Superior temporal gyrus (tissue), 1 donor: Measurements from ENCODE around the gene ST6GALNAC1.
A peak's percentile ranks its signal among the peaks of the same experiment; 100 is the strongest.
"Not testable (repeated sequence)": the region's sequence is repeated elsewhere in the genome, so short reads cannot be mapped to it uniquely, and the experiment has no call there.

Source experiments
- DNase-seq: peaks from one replicate; pipeline ENCODE4 v3.0.0-alpha.2; 2016; ENCODE audit errors: extremely low spot score

The ST6GALNAC1 gene

GRCh38 chr17:76642994-76643393 lies 563 bp downstream of the ST6GALNAC1 start:
- DNase-seq: no peak

GRCh38 chr17:76642032-76642561 lies 1.5 kb downstream of the ST6GALNAC1 start:
- DNase-seq: no peak

GRCh38 chr17:76641501-76641900 lies 2.1 kb downstream of the ST6GALNAC1 start:
- DNase-seq: no peak

GRCh38 chr17:76640550-76641380 lies 2.8 kb downstream of the ST6GALNAC1 start:
- no peak for DNase-seq

- no peak for DNase-seq
These were observed 5.3 kb downstream of the ST6GALNAC1 start for GRCh38 chr17:76638263-76638662.

GRCh38 chr17:76636486-76637206 lies 6.9 kb downstream of the ST6GALNAC1 start:
- DNase-seq: not testable (repeated sequence)

- no peak for DNase-seq
These were observed 7.7 kb downstream of the ST6GALNAC1 start for GRCh38 chr17:76635659-76636360.

- DNase-seq: no peak
These were observed 8.5 kb downstream of the ST6GALNAC1 start for GRCh38 chr17:76635039-76635438.

- DNase-seq: no peak
These were observed 9.8 kb downstream of the ST6GALNAC1 start for GRCh38 chr17:76633628-76634328.

- DNase-seq: no peak
These were observed 11.6 kb downstream of the ST6GALNAC1 start for GRCh38 chr17:76631821-76632565.

- no peak for DNase-seq
These were observed 13.4 kb downstream of the ST6GALNAC1 start for GRCh38 chr17:76630151-76630550.

- DNase-seq: no peak
These were observed 16.0 kb downstream of the ST6GALNAC1 start for GRCh38 chr17:76627510-76627909.

GRCh38 chr17:76626442-76626841 lies 17.1 kb downstream of the ST6GALNAC1 start:
- no peak for DNase-seq

GRCh38 chr17:76625496-76625895 lies 18.1 kb downstream of the ST6GALNAC1 start:
- no peak for DNase-seq

GRCh38 chr17:76623271-76624146 lies 20.0 kb downstream of the ST6GALNAC1 start:
- peak; percentile 79 for DNase-seq

GRCh38 chr17:76617838-76618237 lies 25.7 kb downstream of the ST6GALNAC1 start:
- DNase-seq: no peak

GRCh38 chr17:76614912-76615617 lies 28.5 kb downstream of the ST6GALNAC1 start:
- no peak for DNase-seq

- DNase-seq: not testable (repeated sequence)
These were observed 29.3 kb downstream of the ST6GALNAC1 start for GRCh38 chr17:76614064-76614759.
